GM12878 (cell line): ENCODE results near the gene HIVEP3. TPM values are rescaled to one million over a fixed set of nuclear protein-coding genes. Genes with fewer than 3 reads are reported as not detected.

Experiments
- ATAC-seq: fragments of 200-7000 bp; cut with Tn5 transposase; 3 replicates; pipeline ENCODE4 v1.9.1; 2020; ENCODE audit warnings: mild to moderate bottlenecking, moderate library complexity
- BruUV-seq: library from RNA; stranded (reverse); fragments of 400-500 nt; replicated peaks from 2 replicates; lab custom pipeline; 2021; lab: Mats Ljungman, UMichigan
- CTCF ChIA-PET: fragments of 300-600 bp; sonication (Branson Sonifier 250); formaldehyde crosslinking; extraction: SDS; loops from one replicate; lab custom pipeline; 2021; ENCODE audit warnings: inconsistent platforms; lab: Yijun Ruan, JAX
- POLR2A ChIA-PET: fragments of 350-600 bp; formaldehyde crosslinking; extraction: SDS; loops from one replicate; lab custom pipeline; 2021; ENCODE audit warnings: inconsistent platforms; lab: Charles Lee
- RAD21 ChIA-PET: fragments of 300-600 bp; sonication (Branson Sonifier 250); formaldehyde crosslinking; loops from one replicate; lab custom pipeline; 2023; ENCODE audit warnings: antibody characterized with exemption; ENCODE audit not compliant: unreplicated experiment; lab: Charles Lee
- SMC1A ChIA-PET: fragments of 300-600 bp; sonication (Branson Sonifier 250); formaldehyde crosslinking; loops from one replicate; lab custom pipeline; 2023; ENCODE audit not compliant: unreplicated experiment, uncharacterized antibody; lab: Charles Lee
- DNase-seq: peaks from one replicate; pipeline ENCODE4 v3.0.0-alpha.2; 2011; ENCODE audit warnings: low read depth, low spot score
- FAIRE-seq: peaks from 3 replicates; lab custom pipeline; 2011; peaks lifted over from hg19 to GRCh38; lab: Jason Lieb, UNC
- H2AFZ ChIP-seq: 2 replicates; pipeline ENCODE4 v1.6.0; 2011; ENCODE audit warnings: low read depth, low read length, control low read depth; ENCODE audit not compliant: control insufficient read depth
- H3K27ac ChIP-seq: 2 replicates; pipeline ENCODE4 v1.5.1; 2011; ENCODE audit warnings: control low read depth; ENCODE audit not compliant: control insufficient read depth, insufficient read depth
- H3K27me3 ChIP-seq, 2 experiments: replicated peaks in 1 of 2; 2 replicates each; pipeline versions ENCODE4 v1.6.0 to v1.6.1; 2011; ENCODE audit warnings: low read length in 1 of 2; ENCODE audit not compliant: control insufficient read depth in 2 of 2, insufficient read depth in 2 of 2
- H3K36me3 ChIP-seq, 2 experiments: 2 replicates each; pipeline ENCODE4 v1.5.1; 2011; ENCODE audit warnings: low read length in 1 of 2; ENCODE audit not compliant: control insufficient read depth in 2 of 2, insufficient read depth in 2 of 2
- H3K4me1 ChIP-seq: 2 replicates; pipeline ENCODE4 v1.6.1; 2011; ENCODE audit warnings: mild to moderate bottlenecking, low read length, moderate library complexity, mixed read lengths; ENCODE audit not compliant: control insufficient read depth, insufficient read depth
- H3K4me2 ChIP-seq: 2 replicates; pipeline ENCODE4 v1.6.0; 2011; ENCODE audit warnings: control low read depth; ENCODE audit not compliant: control insufficient read depth, insufficient read depth
- H3K4me3 ChIP-seq: fragments of 200-600 bp; sonication (generic); 2 replicates; pipeline ENCODE4 v1.5.1; 2016
- H3K79me2 ChIP-seq: 2 replicates; pipeline ENCODE4 v1.6.0; 2011; ENCODE audit warnings: low read length; ENCODE audit not compliant: control insufficient read depth, insufficient read depth
- H3K9ac ChIP-seq: 2 replicates; pipeline ENCODE4 v1.8.0; 2011; ENCODE audit warnings: low read length, control low read depth, mixed read lengths; ENCODE audit not compliant: control insufficient read depth, insufficient read depth
- H3K9me3 ChIP-seq: replicated peaks from 3 replicates; pipeline ENCODE4 v1.5.1; 2011; ENCODE audit warnings: mild to moderate bottlenecking, low read length; ENCODE audit not compliant: control insufficient read depth, insufficient read depth
- H4K20me1 ChIP-seq: 2 replicates; pipeline ENCODE4 v1.6.0; 2011; ENCODE audit not compliant: control insufficient read depth, insufficient read depth
- BHLHE40 ChIP-seq, 2 experiments: fragments of 450-650 bp in 1 of 2; IDR thresholded peaks; 2 replicates each; pipeline ENCODE4 v1.6.1; 2011 to 2017; ENCODE audit warnings: low read depth in 2 of 2, borderline replicate concordance in 1 of 2, improper control_type of control experiment in 1 of 2, low read length in 1 of 2, mild to moderate bottlenecking in 1 of 2
- JUND ChIP-seq: IDR thresholded peaks from 2 replicates; pipeline ENCODE4 v1.6.1; 2012; ENCODE audit warnings: low read depth, mild to moderate bottlenecking, low read length, improper control_type of control experiment, moderate library complexity
- WGBS: methylation state at CpG from one replicate; pipeline ENCODE4 v1.1.6; 2016; ENCODE audit warnings: low lambda C conversion rate; ENCODE audit not compliant: insufficient replicate concordance, insufficient coverage; ENCODE audit errors: missing lambda C conversion rate; 5-methylcytosine and 5-hydroxymethylcytosine counted together
- in situ Hi-C: fragments of 300-500 bp; cut with MboI; formaldehyde crosslinking; loops from 9 replicates; pipeline ENCODE4 v1.14.3; 2018; ENCODE audit warnings: mixed read lengths
- intact Hi-C: fragments of 100-400 bp; cut with micrococcal nuclease; formaldehyde crosslinking; loops from one replicate; pipeline ENCODE4 v1.14.2; 2022; ENCODE audit not compliant: unreplicated experiment
- polyA plus RNA-seq, 11 experiments: library from polyadenylated mRNA; depleted of rRNA in 4 of 11; unstranded in 6 of 11; stranded (reverse) in 5 of 11; fragments of >200 nt; fragmentation: Nextera tagmentation in 4 of 11; fragmentation: Illumina TruSeq in 1 of 11; extraction: Ambion mirVana in 4 of 11; extraction: Trizol in 1 of 11; gene quantifications; 1 replicate in 1 of 11; 2 replicates in 10 of 11; pipeline versions ENCODE4 v1.2.1 to v1.2.3, GENCODE V29; 2011 to 2016; ENCODE audit warnings: inconsistent platforms in 2 of 11, missing spikeins in 2 of 11, low read depth in 1 of 11
- total RNA-seq, 4 experiments: library from RNA; depleted of rRNA in 3 of 4; stranded (reverse); fragments of >200 nt in 3 of 4; fragmentation: Illumina TruSeq in 1 of 4; extraction: Trizol in 1 of 4; gene quantifications; 2 replicates each; pipeline versions ENCODE4 v1.2.1 to v1.2.3, GENCODE V29; 2013 to 2021

HIVEP3 gene
- total and polyA plus RNA-seq, 10 of the 15 experiments (the other 5 are each of a cell fraction or from before 2014, with no cell fraction given) = 1.8 to 13.6 (median 3.8) TPM

DNA sequence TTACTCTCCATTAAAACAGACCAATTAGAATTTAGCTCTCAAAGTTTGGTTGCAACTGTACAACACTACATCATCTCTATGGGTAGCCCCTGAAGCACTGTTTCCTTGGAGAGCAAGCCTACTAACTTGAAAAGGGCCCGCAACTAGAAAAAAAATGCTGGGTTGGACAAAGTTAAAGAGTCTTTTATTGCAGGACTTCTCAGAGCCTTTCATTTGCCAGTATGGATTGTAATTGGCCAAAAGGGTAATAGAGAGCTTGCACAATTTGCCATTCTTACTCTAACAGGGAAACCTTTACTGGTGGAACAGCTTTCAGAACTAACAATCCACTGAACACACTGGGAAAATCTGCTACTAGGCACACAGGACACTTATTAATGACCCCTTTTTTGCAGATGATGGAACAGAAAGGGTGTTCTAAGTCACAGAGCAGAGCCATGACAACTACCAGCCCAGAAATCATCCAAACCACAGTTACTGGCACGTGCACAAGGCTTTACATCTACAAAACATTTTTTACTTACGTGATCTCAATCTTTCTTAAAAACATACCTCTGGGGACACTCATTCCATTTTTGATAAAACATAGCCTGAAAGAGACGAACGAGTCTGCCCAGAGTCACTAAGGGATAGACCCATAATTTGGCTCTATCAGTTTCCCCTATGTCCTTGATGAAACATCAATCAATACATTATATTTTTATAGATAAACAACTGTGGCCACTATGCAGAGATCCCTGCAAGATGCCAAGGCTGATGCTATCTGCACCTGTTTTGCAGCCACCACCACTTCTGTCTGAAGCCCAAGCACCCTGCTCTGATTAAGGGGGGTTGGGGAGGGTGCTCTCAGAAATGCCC, 257.9 kb downstream of the HIVEP3 start:
- Histone ChIP-seq H3K79me2 (peaks cover 14% of the 10 kb centered on the region), H4K20me1 (no peaks in the 10 kb centered on the region), H3K4me1 (peaks cover 20% of the 10 kb centered on the region), H3K27ac (no peak overlapping the region), H3K4me2 (peak overlapping the region; percentile 85), H3K9me3 (no peaks in the 10 kb centered on the region), H2AFZ (no peak overlapping the region), H3K27me3 (no peaks in the 10 kb centered on the region), H3K4me3 (peak overlapping the region; percentile 80), H3K9ac (peak overlapping the region; percentile 49), H3K36me3 (0 out of 4 replicates have a peak, but pooled peaks cover 0 to 3% of the 10 kb centered on the region in 2 experiments)
- ATAC-seq = peak; percentile 1; the same call in 2 of the 3 replicates
- ChIA-PET POLR2A (interaction anchor here (0.5 to 5.2 kb wide), 11 partner anchors 12 to 227 kb away, joined by 3 to 37 read pairs (median 3); no protein-coding TSS in a partner anchor), RAD21 (interaction anchor here (0.8 to 18.2 kb wide), 10 partner anchors 8 to 150 kb away, joined by 3 to 262 read pairs (median 30); no protein-coding TSS in a partner anchor), SMC1A (interaction anchor here (0.5 to 12.5 kb wide), 16 partner anchors 12 to 149 kb away, joined by 3 to 126 read pairs (median 14); no protein-coding TSS in a partner anchor), CTCF (interaction anchor here (0.6 to 5.3 kb wide), 8 partner anchors 20 to 209 kb away, joined by 3 to 66 read pairs (median 4); no protein-coding TSS in a partner anchor)
- WGBS = 71% methylated on average over 5 of the region's 5 CpGs
- intact Hi-C loops (loop anchor here (2.0 to 5.0 kb wide), 2 partner anchors 86 to 147 kb away; no protein-coding TSS in a partner anchor), in situ Hi-C loops (no loop called here)
- no peak for FAIRE-seq
- BruUV-seq = TSS peak; percentile 58
- DNase-seq = no peak
- no peak for TF ChIP-seq JUND
- TF ChIP-seq BHLHE40 (IDR thresholded peaks at IDR 0.05; ENCODE audit: borderline replicate concordance in 1 of 2, low read depth in 2 of 2, low read length in 1 of 2) = peak; percentile 58 to 82; a peak in 3 of 4 replicates
